Measurements from ENCODE around the gene RNF180. TPM values are rescaled to one million over a fixed set of nuclear protein-coding genes. Genes with fewer than 3 reads are reported as not detected.
"Not testable (repeated sequence)": the region's sequence is repeated elsewhere in the genome, so short reads cannot be mapped to it uniquely, and the experiment has no call there.

RNF180 gene
- total RNA-seq, 6 experiments from 2014 or later, result not detected

DNA sequence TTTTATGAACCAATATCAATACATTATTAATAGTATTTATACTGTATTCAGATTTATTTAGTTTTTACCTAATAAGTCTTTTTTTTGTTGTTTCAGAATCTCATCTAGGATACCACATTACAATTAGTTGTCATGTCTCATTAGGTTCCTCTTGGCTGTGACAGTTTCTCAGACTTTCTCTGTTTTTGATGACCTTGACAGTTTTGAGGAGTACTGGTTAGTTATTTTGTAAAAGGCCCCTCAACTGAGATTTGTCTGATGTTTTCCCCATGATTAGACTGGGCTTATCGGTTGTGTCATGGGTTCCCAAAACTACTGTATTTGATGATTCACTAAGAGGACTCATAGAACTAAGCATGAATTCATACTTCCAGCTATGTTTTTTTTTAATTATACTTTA is 56.3 kb downstream of the RNF180 start:
- H3K27ac Mint-ChIP-seq, result no peak overlapping the region
- no peak overlapping the region for H3K4me3 Mint-ChIP-seq
- H3K27me3 Mint-ChIP-seq (ENCODE audit: insufficient read depth), result no peaks in the 10 kb centered on the region
- TF ChIP-seq, protein P1, sequence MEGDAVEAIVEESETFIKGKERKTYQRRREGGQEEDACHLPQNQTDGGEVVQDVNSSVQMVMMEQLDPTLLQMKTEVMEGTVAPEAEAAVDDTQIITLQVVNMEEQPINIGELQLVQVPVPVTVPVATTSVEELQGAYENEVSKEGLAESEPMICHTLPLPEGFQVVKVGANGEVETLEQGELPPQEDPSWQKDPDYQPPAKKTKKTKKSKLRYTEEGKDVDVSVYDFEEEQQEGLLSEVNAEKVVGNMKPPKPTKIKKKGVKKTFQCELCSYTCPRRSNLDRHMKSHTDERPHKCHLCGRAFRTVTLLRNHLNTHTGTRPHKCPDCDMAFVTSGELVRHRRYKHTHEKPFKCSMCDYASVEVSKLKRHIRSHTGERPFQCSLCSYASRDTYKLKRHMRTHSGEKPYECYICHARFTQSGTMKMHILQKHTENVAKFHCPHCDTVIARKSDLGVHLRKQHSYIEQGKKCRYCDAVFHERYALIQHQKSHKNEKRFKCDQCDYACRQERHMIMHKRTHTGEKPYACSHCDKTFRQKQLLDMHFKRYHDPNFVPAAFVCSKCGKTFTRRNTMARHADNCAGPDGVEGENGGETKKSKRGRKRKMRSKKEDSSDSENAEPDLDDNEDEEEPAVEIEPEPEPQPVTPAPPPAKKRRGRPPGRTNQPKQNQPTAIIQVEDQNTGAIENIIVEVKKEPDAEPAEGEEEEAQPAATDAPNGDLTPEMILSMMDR (IDR thresholded peaks at IDR 0.05), result no peak
- H3K36me3 Mint-ChIP-seq (ENCODE audit: low read depth), result no peaks in the 10 kb centered on the region
- H3K9me3 Mint-ChIP-seq, result no peaks in the 10 kb centered on the region
- no peaks in the 10 kb centered on the region for H3K4me1 Mint-ChIP-seq (ENCODE audit: low read depth)
- DNase-seq, result no peak

DNA sequence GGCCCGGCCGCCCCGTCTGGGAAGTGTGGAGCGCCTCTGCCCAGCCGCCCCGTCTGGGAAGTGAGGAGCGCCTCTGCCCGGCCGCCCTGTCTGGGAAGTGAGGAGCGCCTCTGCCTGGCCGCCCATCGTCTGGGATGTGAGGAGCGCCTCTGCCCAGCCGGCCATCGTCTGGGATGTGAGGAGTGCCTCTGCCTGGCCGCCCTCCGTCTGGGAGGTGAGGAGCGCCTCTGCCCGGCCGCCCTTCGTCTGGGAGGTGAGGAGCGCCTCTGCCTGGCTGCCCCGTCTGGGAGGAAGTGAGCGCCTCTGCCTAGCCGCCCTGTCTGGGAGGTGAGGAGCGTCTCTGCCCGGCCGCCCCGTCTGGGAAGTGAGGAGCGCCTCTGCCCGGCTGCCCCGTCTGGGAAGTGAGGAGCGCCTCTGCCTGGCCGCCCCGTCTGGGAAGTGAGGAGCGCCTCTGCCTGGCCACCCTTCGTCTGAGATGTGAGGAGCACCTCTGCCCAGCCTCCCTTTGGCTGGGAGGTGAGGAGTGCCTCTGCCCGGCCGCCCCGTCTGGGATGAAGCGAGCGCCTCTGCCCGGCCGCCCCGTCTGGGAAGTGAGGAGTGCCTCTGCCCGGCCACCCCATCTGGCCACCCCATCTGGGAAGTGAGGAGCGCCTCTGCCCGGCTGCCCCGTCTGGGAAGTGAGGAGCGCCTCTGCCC is 59.8 kb downstream of the RNF180 start:
- H3K27me3 Mint-ChIP-seq (ENCODE audit: insufficient read depth); H3K36me3 Mint-ChIP-seq (ENCODE audit: low read depth); H3K27ac Mint-ChIP-seq; H3K4me3 Mint-ChIP-seq; H3K9me3 Mint-ChIP-seq; DNase-seq; H3K4me1 Mint-ChIP-seq (ENCODE audit: low read depth): not testable (repeated sequence)

- not testable (repeated sequence) for H3K9me3 Mint-ChIP-seq; H3K4me3 Mint-ChIP-seq; H3K27ac Mint-ChIP-seq; H3K27me3 Mint-ChIP-seq (ENCODE audit: insufficient read depth); H3K4me1 Mint-ChIP-seq (ENCODE audit: low read depth); H3K36me3 Mint-ChIP-seq (ENCODE audit: low read depth); DNase-seq
These were observed 61.5 kb downstream of the RNF180 start for GRCh38 chr5:64227131-64227537.

DNA sequence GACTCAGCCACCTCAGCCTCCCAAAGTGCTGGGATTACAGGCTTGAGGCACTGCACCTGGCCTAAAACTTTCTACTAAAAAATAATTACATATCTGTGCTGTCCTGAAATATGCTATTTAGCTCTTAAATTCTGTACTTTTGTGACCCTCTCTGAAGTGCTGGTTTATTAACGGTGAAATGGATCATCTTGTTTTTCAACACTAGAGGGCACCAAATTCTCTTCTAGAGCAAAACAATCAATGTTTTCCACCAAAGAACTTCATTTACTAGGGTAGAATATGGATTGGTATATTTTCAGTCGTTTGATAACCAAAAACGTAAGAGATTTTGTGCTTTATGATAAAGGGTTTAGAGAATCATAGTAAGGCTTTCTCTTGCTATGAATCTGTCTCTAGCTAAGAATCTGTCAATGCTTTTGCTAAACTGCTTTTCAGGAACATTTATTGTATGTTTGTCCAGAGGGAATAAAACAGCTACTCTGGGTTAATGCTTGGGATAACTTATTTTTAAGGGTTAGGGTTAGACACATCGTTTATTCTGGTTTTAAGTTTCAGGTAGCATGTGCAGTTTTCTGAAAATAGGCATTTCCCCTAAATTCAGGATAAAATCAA is 63.6 kb downstream of the RNF180 start:
- no peak overlapping the region for H3K4me3 Mint-ChIP-seq
- H3K27me3 Mint-ChIP-seq (ENCODE audit: insufficient read depth), result no peaks in the 10 kb centered on the region; the same call in 1 of the 2 replicates
- H3K36me3 Mint-ChIP-seq (ENCODE audit: low read depth), result no peaks in the 10 kb centered on the region
- no peaks in the 10 kb centered on the region for H3K9me3 Mint-ChIP-seq
- H3K27ac Mint-ChIP-seq, result no peak overlapping the region
- TF ChIP-seq, protein P1 (IDR thresholded peaks at IDR 0.05), result peak; percentile 86
- H3K4me1 Mint-ChIP-seq (ENCODE audit: low read depth), result no peaks in the 10 kb centered on the region
- DNase-seq, result peak; percentile 36

GRCh38 chr5:64260756-64261155 is 95.1 kb downstream of the RNF180 start:
- Mint-ChIP-seq H3K9me3 (peaks cover 13% of the 10 kb centered on the region), H3K27ac (no peak overlapping the region), H3K27me3 (ENCODE audit: insufficient read depth) (no peaks in the 10 kb centered on the region), H3K4me1 (ENCODE audit: low read depth) (no peaks in the 10 kb centered on the region), H3K4me3 (no peak overlapping the region), H3K36me3 (ENCODE audit: low read depth) (no peaks in the 10 kb centered on the region)
- TF ChIP-seq, protein P1 (IDR thresholded peaks at IDR 0.05), result no peak
- no peak for DNase-seq

DNA sequence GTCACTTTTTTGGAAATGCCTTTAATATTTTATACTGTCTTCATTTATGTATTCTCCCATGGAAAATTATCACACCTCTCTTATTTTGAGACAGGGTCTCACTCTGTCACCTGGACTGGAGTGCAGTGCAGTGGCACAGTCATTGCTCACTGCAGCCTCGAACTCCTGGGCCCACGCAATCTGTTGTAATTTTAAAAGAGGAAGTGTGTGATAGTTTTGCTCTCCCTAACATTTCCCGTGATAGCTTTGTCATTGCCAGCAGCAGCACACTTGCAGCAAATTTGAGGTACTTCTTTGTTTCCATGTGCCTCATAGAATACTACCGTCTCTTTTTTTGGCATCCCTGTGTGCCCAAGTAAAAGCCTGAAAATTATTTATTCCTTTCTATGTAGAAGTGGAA is 103.5 kb downstream of the RNF180 start:
- Mint-ChIP-seq H3K27ac (no peak overlapping the region), H3K27me3 (ENCODE audit: insufficient read depth) (no peaks in the 10 kb centered on the region), H3K36me3 (ENCODE audit: low read depth) (no peaks in the 10 kb centered on the region), H3K4me1 (ENCODE audit: low read depth) (no peaks in the 10 kb centered on the region), H3K9me3 (peaks cover 18% of the 10 kb centered on the region), H3K4me3 (no peak overlapping the region)
- no peak for DNase-seq
- TF ChIP-seq, protein P1 (IDR thresholded peaks at IDR 0.05), result no peak

Measured in HFFc6 (cell line).